Measurements from ENCODE around the gene KIF3C.

KIF3C gene

DNA sequence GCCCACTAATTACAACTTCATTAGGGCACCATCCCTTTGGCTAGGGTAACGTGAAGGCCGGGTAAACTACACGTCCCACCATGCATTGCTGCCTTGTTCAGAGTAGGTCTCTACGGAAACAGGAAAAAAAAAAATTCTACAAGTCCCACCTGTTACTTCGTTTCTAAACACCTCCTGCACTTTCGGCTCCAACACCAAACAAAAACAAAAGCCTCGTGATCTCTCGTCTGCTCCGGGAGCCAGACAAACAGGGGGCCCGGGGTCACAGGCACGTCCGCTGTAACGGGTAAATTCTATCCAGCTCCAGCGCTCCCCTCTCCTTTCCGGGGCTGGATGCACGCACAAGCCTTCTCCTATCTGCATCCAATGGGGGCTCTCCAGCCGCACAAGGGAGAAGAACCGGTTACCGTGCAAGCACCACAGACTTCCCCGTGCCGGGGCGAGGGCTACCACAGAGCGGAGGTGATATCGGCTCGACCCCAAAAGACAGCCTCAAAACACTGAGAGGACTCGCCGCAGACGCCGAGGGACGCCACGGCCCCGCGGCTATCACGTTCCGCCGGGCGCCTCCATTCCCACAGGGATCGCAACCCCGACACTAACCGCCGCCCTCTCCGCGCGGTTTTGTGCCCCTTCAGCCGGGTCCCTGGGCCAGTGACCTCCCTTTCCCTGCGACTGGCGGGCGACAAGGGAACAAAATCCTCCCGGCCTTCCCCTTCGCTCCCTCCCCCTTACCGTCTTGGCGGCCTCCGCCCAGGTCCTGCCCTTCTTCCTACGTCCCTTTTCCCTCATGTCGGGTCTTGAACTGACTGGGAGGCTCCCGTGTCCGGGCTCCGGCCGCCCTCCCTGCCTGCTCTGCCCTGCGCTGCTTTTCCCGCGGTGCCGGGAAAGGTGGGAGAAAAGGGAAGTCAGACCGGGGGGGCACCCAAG is 104.6 kb downstream of the KIF3C start:
- peak; percentile 23 for DNase-seq (ENCODE audit: low read depth)

Data from activated T-helper 9 cell treated with anti-CD3 and anti-CD28 coated beads, Interleukin-2, amount 50 U/mL, for 16 hours (primary cell).